NK-92 treated with Interleukin-12 subunit alpha and Interleukin-12 subunit beta, amount 100 ng/mL, for 24 hours (cell line): Measurements from ENCODE around the gene DAPK1.

ENCODE experiments used
- DNase-seq: peaks from one replicate; lab custom pipeline; 2025; lab: John Stamatoyannopoulos, UW

DAPK1 gene

GRCh38 chr9:87668722-87669121 is 171.1 kb downstream of the DAPK1 start:
- no peak for DNase-seq

GRCh38 chr9:87670572-87671264 is 173.1 kb downstream of the DAPK1 start:
- DNase-seq = no peak

GRCh38 chr9:87671478-87671877 is 173.8 kb downstream of the DAPK1 start:
- DNase-seq = no peak

- no peak for DNase-seq
Observed at GRCh38 chr9:87671925-87672324, 174.3 kb downstream of the DAPK1 start.

GRCh38 chr9:87672586-87672985 is 174.9 kb downstream of the DAPK1 start:
- DNase-seq = no peak

GRCh38 chr9:87673446-87674120 is 175.9 kb downstream of the DAPK1 start:
- no peak for DNase-seq

- DNase-seq = no peak
Observed at GRCh38 chr9:87674565-87675299, 177.1 kb downstream of the DAPK1 start.

- no peak for DNase-seq
Observed at GRCh38 chr9:87675906-87676515, 178.3 kb downstream of the DAPK1 start.

- no peak for DNase-seq
Observed at GRCh38 chr9:87676976-87677775, 179.5 kb downstream of the DAPK1 start.

- no peak for DNase-seq
Observed at GRCh38 chr9:87677776-87678587, 180.3 kb downstream of the DAPK1 start.

- no peak for DNase-seq
Observed at GRCh38 chr9:87678650-87679355, 181.1 kb downstream of the DAPK1 start.

- no peak for DNase-seq
Observed at GRCh38 chr9:87681271-87682061, 183.8 kb downstream of the DAPK1 start.

- no peak for DNase-seq
Observed at GRCh38 chr9:87682085-87682484, 184.4 kb downstream of the DAPK1 start.

GRCh38 chr9:87682618-87683017 is 185.0 kb downstream of the DAPK1 start:
- DNase-seq = no peak

- DNase-seq = no peak
Observed at GRCh38 chr9:87683751-87684626, 186.3 kb downstream of the DAPK1 start.

- DNase-seq = peak; percentile 6
Observed at GRCh38 chr9:87684627-87685219, 187.1 kb downstream of the DAPK1 start.

- DNase-seq = no peak
Observed at GRCh38 chr9:87685441-87685840, 187.8 kb downstream of the DAPK1 start.
